CD4-positive, alpha-beta T cell treated with Interleukin-17A for 4 hours (primary cell): ENCODE measurements around the gene CHD2.

ENCODE experiments used
- DNase-seq: peaks from one replicate; pipeline ENCODE4 v3.0.0-alpha.2; 2020; ENCODE audit warnings: mixed read lengths

The CHD2 gene

DNA sequence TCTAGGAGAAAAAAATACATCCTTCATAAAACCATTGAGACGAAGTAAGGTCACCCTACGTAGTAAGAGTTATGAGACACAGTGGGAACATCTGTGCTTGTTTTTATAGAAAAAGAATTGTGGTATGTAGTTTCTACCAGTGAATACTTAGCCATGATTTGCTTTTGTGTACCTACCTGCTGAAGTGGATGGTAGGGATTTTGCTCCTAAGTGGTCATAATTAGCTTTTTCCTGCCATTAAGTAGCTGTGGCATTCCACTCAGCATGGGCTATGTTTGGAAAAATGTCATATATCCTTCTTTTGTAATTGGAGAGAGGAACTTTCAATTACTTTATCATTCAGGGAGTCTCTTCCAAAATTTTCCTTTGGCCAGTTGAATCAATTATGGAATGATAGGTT lies 63.7 kb downstream of the CHD2 start:
- DNase-seq, result no peak

DNA sequence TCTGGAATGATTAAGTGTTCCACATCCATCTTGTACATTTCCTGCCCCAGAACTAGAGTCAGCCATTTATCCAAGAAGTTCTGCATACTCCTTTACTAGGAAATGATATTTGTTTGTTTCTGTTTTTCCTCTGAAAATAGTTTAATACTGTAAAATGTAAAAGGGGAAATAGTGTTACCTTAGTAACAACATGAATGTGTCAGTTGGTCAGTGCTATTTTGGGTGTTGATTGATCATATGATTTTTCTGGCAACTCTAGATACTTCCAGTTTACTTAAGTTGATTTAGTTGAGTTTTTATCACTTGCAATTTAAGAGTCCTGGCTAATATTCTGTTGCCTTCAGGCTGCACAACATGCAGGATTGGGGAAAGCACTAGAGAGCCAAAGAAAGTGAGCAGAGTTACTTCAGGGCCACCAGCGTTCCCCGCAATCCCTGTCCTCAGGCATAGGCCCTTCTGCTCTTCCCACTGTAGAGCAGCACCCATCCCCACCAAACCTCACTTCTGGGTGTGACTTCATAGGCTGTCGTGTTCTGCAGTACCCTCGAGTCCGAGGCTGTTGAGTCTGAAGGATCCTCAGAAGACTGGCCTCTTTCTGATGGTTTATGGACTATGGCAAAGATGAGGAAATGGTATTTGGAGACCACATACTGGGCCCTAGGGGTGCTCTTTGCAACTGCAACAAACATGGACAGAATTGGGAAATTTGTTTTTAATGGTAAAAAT lies 69.0 kb downstream of the CHD2 start:
- DNase-seq, result no peak

DNA sequence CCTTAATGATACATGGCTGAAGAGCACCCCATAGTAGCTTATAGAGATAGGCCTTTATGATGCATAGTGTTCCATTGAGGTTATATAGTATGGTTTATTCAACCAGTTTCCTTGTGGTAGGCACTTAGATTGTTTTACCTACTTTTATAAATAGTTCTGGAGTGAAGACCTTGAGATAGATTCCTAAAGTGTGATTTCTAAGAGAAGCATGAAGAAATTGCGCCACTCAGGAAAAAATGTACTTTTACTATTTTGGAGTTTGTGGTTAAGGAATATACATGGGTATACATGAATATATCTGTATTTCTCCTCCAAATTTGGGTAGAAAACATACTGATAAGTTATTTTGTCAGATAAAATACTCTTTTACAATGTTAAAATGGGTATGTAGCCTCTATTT lies 70.5 kb downstream of the CHD2 start:
- DNase-seq, result no peak

DNA sequence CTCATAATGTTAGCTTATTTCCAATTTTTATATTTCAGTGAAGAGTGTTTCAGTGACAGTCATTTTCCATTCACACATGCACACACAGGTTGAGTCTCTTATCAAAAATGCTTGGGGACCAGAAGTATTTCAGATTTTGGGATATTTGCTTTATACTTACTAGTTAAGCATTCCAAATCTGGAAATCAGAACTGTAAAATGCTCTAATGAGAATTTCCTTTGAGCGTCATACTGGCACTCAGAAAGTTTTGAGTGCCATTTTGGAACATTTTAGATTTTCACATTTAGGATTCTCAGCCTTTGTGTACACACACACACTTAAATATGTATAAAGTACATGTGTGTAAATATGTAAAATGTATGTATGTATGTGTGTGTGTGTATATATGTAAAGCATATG lies 71.0 kb downstream of the CHD2 start:
- no peak for DNase-seq

DNA sequence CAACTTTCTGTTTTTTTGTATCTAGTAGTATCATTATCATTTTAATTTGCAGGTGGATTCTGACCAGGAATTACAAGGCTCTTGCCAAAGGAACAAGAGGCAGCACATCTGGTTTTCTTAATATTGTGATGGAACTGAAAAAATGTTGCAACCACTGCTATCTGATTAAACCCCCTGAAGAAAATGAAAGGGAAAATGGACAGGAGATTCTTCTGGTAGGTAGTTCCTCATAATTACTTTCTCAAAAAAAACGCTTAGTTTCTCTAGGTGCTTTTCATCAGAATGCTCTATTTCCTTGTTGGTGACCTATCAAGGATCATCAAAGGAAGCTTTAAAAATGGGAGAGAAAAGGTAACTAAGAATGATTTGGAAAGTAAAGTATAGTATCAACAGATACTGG lies 71.6 kb downstream of the CHD2 start:
- DNase-seq, result no peak

DNA sequence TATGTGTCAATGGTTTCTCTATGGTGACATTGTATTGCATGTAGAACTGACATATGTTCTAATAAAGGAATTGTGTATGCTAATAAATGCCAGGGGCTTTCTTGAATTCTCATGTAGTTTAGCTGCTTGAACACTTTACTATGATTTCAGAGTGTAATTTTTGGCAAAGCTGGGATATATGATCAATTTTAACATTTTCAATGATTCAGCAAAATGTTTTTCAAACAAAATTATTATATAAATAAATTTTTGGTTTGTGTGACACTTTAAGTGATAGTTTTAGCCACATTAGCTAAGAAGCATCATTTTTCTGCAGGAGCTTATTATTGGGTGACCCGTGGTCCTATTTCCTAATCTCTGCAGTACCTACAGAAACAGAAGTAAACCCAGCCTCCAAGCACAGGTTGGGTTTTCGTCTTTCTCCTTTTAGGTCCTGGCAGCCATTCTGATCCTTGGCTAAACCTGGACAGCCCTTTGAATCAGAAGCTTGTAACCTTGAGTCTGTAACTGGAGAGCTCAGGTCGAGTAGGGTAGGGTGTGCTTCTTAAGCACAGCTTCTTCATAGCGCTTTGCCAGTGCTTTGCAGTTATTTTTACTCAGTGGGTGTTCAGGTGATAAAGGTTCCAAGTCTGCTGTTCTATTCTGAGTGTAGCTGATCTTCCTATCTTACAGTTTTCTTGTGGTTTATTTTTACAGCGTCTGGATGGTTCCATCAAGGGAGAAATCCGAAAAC lies 74.2 kb downstream of the CHD2 start:
- no peak for DNase-seq

DNA sequence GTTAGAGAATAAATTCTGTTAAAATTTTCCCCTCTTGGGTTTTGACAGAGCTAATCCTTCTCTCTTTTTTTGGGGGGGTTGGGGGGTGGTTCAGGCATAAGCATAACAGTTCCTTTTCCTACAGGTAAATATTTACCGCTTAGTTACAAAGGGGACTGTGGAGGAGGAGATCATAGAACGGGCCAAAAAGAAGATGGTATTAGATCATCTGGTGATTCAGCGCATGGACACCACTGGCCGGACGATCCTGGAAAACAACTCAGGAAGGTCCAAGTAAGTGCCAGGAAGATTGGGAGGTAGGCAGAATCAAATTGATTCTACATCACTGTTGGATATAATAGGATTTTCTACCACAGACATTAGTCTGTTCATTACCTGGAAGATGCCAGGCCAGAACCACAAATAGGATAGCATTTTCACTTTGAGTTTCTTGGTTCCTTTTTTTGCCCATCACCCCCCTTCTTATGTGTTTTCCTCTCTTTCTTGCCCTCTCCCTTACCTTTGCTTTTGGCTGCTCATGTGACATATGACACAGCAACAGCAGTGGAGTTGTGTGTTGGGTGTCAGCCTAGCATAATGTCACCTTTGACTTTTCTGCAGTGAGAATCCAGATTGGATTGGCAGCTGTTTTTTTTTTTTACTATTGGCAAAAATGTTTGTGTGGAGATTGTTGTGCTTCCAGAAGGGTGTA lies 79.0 kb downstream of the CHD2 start:
- DNase-seq, result no peak

DNA sequence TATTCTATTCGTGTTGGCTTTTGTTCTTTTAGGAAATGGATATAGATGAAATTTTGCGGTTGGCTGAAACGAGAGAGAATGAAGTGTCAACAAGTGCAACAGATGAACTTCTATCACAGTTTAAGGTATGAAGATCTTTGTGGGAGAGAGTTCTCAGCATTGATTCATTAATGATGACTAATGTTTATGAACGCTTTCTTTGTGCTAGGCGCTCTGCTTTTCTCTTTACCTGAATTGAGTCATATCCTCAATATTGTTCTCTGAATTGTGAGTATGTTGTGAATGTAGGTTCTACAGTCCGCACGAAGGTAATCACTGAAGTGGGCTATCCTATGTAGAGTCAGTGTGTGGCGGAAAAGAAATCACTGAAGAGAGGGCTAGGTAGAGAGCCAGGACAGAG lies 81.2 kb downstream of the CHD2 start:
- DNase-seq, result no peak

DNA sequence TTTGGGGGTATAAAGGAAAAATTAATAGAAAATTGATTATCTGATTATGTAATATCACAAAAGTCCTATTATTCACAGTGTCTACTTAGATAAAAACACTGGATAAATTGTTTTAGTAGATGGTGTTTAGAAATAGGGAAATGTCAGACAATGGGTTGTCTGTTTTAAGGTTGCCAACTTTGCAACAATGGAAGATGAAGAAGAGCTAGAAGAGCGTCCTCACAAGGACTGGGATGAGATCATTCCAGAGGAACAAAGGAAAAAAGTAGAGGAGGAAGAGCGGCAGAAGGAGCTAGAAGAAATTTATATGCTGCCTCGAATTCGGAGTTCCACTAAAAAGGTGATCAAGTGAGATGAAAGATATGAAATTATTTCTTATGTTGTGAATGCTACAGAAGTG lies 84.0 kb downstream of the CHD2 start:
- no peak for DNase-seq

DNA sequence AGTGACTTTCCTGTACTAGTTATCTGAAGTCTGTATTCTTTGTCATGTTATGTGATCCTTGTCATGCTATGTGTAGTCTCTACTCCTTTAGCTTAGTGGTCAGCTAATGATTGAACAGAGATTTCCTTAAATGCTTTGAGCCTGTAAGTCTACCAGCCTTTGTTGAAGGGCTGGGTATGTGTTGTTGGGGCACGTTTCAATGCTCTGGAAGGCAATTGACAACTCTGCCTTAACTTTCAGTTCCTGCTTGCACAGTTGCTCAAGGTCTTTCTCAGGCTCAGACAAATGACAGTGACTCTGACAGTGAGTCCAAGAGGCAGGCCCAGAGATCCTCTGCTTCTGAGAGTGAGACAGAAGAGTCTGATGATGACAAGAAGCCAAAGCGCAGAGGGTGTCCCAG lies 89.3 kb downstream of the CHD2 start:
- no peak for DNase-seq

DNA sequence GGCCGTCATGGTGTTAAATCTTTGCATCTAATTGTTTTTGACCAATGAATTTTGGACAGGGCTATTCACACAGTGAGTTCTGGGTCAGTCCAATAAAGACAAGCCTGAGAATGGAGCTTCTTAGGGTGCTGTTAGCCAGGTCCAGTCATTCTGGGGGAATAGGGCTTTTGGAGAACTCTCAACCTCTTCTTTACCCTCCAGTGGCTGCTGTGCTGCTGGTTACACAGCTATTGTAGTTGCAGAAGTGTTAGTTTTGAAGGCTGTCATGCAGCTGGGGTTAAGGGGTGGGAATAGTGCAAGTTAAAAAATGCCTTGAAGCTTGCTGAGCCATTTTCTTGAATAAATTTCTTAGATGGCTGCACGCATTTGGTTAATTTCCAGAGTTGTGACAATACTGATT lies 89.9 kb downstream of the CHD2 start:
- DNase-seq, result no peak

DNA sequence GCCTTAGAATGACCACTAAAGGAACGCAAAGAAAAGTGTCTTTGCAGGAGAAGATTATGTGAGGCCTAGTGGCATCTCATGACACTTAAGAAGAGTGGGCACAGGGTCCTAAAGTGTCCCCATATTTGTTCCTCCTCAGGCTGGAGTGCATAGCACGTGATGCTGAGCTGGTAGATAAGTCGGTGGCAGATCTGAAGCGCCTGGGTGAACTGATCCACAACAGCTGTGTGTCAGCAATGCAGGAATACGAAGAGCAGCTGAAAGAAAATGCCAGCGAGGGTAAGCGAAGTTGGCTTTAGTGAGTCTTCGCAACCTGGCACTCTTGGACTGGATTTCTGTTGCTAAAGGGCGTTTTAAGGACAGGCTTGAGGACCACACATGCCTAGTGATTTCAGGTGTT lies 92.6 kb downstream of the CHD2 start:
- no peak for DNase-seq

DNA sequence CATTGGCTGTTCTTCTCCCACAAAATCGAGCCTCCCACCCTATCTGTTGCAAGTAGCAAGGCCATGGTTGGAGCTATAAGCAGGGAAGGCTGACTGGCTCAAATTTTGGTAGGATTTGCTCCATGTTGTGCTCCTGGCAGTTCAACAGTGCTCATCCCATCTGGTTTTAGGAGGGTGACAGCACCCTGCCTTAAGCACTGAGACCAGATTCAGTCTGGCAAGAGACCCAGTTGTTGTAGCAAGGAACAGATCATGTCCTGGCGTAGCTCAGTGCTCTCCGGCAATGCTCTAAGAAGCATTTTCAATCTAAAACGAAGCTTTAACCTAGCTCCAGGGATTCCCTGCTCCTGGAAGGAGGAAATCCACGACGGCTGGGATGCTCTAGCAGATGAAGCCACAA lies 97.7 kb downstream of the CHD2 start:
- DNase-seq, result no peak

DNA sequence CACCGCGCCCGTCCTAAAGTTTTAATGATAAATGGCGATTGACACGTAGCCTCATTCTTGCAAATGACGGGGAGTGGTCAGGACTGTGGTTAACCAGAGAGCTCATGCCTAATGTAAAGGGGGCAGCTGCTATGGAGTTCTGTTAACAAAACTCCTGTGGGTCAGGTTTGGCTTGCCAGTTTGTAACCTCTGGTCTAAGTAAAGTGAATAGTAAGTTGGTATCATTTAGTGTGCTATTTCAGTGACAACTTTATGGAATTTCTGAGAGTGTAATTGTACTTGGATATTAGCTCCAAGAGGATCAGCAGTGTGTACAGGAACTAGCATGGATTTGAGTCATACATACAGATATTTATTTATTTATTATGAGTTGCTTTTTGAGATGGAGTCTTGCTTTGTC lies 101.0 kb downstream of the CHD2 start:
- DNase-seq, result no peak

DNA sequence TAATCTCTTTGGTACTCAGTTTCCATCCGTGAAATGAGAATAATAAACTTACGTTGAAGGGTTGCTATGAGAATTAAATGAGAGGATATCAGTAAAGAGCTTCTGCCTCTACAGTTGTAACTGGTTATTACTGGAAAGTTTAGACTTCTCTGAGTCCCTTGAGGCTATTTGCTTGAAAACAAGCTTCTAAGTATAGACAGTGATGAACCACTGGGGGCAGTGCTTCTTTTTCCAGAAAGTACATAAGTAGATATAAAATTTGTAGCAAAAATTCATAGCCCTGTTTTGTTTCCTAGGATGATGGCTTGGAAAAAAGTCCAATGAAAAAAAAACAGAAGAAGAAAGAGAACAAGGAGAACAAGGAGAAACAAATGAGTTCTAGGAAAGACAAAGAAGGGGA lies 101.8 kb downstream of the CHD2 start:
- DNase-seq, result no peak

DNA sequence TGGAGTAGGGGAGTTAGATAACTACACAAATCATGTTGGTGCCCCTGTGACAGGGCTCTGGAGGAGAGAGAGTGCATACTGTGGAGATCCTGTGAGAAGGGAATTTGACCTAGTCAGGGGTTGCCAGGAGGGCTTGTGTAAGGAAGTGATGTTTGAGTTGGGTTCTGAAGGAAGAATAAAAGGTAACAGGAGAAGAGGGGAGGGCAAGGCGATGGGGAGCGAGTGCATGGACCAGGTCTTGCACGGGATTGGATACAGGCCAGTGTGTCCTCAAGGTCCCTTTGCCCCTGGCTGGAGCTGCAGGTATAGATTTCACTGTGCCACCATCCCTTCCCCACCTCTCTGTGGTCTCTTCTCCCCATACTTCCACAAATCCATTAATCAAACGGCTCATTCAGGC lies 105.0 kb downstream of the CHD2 start:
- no peak for DNase-seq

DNA sequence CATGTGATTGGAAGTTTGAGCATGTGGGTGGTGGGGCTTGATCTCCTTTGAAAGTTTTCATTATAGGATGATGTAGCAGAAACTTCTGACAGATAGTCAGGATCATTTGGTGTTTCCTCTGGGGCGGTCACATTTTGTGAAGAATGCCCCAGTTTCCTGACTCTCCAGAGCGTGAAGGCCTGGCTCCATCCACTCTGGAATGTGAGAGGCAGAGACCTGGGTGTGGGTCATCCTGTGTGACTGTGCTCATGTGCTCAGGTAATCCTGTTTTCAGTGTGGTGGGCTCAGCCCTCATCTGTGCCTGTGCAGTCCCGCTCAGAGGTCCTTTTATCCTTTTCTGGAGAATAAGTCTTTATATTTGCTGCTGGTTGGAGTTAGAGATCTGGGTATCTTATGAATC lies 107.9 kb downstream of the CHD2 start:
- no peak for DNase-seq

DNA sequence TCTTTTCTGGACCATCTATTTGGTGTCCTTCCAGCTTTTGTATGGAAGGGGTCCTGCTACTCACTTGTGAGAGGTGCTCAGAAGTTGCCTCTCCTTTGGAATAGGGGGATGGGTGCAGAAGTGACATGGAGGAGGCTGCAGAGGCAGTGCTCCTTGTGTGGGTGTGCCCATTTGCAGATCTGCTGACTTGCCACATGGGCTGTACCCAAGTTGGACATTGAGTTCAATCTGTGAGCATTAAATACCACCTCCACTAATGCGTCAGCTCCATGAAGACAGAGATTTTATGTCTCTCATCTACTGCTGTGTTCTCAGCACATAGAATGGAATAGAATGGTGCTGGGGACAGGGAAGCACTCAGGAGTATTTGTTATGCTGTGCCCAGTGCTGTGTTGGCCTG lies 112.7 kb downstream of the CHD2 start:
- DNase-seq, result no peak

DNA sequence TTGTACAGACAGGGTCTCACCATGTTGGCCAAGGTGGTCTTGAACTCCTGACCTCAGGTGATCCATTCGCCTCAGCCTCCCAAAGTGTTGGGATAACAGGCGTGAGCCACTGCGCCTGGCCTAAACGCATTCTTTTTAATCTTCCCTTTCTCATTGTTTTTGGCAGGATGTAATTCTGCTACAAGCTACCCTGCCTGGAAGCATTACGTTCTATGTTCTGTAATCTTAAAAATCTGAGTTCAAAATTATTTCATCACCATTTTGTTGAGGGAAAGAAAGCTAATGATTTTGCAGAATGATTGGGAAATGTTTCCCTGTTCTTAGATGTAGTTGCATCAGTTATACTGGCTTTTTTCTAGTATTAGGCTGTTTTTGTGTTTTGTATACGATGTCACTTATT lies 117.4 kb downstream of the CHD2 start:
- DNase-seq, result no peak

DNA sequence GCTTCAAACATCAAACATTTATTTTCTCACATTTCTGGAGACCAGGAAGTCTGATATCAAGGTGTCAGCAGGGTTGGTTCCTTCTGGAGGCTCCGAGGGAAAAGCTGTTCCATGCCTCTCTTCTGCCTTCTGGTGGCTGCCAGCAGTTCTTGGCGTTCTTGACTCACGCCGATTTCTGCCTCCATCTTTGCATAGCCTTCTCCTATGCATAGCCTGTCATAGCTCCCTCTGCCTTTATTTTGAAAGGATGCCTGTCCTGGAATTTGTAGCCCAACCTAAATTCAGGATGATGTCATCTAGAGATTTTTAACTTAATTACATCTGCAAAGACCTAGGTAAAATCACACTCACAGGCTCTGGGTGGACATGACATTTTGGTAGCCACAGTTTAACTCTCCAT lies 118.5 kb downstream of the CHD2 start:
- no peak for DNase-seq

DNA sequence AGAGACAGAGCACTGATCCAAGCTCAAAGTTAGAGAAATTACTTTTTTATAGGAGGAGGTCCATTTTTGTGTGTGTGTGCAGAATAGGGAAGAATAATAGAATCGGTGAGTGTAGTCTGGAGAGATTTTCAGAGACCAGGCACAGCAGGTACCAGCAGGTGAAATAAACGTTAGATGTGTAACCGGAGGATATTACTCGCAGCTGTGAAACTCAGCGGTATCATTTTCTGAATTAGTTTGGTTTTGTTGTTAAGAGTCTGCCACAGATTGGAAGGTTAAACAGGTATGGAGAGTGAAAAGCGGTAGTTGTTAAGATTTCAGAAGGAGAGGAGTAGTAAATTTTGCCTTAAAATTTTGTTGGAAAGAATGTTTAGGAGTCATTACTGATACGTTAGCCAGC lies 119.0 kb downstream of the CHD2 start:
- no peak for DNase-seq

DNA sequence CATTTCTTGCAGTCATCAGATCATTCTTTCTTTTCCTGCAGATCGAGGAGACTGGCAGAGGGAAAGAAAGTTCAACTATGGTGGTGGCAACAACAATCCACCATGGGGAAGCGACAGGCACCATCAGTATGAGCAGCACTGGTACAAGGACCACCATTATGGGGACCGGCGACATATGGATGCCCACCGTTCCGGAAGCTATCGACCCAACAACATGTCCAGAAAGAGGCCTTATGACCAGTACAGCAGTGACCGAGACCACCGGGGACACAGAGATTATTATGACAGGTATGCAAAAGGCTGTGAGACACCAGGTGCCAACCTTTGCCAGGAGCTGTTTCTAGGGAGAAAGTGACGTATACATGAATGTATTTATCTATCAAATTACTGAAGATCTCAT lies 119.8 kb downstream of the CHD2 start:
- no peak for DNase-seq

DNA sequence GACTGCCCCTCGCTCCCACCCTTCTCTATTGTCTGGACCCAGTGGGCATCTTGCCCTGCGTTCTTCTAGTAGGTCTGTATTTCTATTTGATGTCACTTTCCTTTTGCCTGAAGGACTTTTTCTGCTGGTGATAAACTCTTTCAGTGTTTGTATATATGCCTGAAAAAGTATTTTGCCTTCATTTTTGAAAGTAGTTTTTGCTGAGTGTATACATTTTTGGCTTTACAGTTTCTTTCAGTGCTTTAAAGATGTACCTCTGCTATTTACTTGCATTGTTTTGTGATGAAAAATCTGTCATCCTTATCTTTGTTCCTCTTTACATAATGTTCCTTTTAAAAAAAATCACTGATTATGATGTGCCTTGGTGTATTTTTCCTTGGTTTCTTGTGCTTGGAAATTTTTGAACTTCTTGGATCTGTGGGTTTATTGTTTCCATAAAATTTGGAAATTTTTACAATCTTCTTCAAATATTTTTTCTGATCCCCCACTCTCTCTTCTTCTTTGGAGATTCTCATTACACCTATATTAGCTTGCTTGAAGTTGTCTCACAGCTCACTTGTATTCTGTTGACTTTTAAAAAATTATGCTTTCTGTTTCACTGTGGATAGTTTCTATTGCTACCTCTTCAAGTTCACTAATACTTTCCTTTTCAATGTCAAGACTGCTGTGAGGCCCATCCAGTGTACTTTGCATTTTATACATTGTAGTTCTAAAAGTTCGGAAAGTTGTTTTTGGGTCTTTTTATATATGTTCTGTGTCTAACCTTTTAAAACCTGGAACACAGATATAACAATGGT lies 121.0 kb downstream of the CHD2 start:
- no peak for DNase-seq

DNA sequence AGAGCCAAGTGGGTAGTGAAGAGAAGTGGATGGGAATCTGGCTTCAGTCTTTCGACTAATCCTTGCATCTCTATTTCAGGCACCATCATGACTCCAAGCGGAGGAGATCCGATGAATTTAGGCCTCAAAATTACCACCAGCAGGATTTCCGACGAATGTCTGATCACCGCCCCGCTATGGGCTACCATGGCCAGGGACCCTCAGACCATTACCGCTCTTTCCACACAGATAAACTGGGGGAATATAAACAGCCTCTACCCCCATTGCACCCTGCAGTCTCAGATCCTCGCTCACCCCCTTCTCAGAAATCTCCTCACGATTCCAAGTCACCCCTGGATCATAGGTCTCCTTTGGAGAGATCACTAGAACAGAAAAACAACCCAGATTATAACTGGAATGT lies 124.2 kb downstream of the CHD2 start:
- no peak for DNase-seq
